Testis (tissue), 3 donors: ENCODE data around the gene RIPOR3. TPM values are rescaled to one million over a fixed set of nuclear protein-coding genes. Genes with fewer than 3 reads are reported as not detected.
"Not testable (repeated sequence)": the region's sequence is repeated elsewhere in the genome, so short reads cannot be mapped to it uniquely, and the experiment has no call there.

Experiments used
- DNase-seq: peaks from one replicate; pipeline ENCODE4 v3.0.0-alpha.2; 2019
- H3K27ac ChIP-seq, 2 donors: fragments of 200-600 bp; sonication (generic); one replicate each; pipeline ENCODE4 v1.5.1; 2019
- H3K27me3 ChIP-seq: fragments of 200-600 bp; sonication (generic); one replicate; pipeline ENCODE4 v1.5.1; 2019
- H3K36me3 ChIP-seq: fragments of 200-600 bp; sonication (generic); one replicate; pipeline ENCODE4 v1.5.1; 2017; ENCODE audit warnings: low read depth; ENCODE audit errors: missing control alignments
- H3K4me1 ChIP-seq: fragments of 200-600 bp; sonication (generic); one replicate; pipeline ENCODE4 v1.5.1; 2019
- H3K4me3 ChIP-seq, 2 donors: fragments of 200-600 bp; sonication (generic); one replicate each; pipeline ENCODE4 v1.5.1; 2017 to 2019
- H3K9me3 ChIP-seq: fragments of 200-600 bp; sonication (generic); one replicate; pipeline ENCODE4 v1.5.1; 2017
- POLR2A ChIP-seq: fragments of 450-650 bp; IDR thresholded peaks from one replicate; pipeline ENCODE4 v1.6.1; 2017; ENCODE audit warnings: antibody characterized with exemption, mild to moderate bottlenecking, moderate library complexity
- WGBS, 2 donors: methylation state at CpG; one replicate each; pipeline ENCODE4 v1.1.5; 2018; 5-methylcytosine and 5-hydroxymethylcytosine counted together
- intact Hi-C: fragments of 100-400 bp; cut with DNase I; formaldehyde crosslinking; loops from one replicate; pipeline ENCODE4 v1.15.1; 2023; ENCODE audit warnings: low total_unique reads
- polyA plus RNA-seq: library from polyadenylated mRNA; stranded (reverse); fragments of 350-450 nt; fragmentation: Illumina TruSeq; extraction: RNeasy Lipid Tissue Mini Kit (QIAGEN cat#74804); gene quantifications from one replicate; pipeline ENCODE4 v1.2.3, GENCODE V29; 2014; ENCODE audit warnings: low read depth, low replicate concordance; ENCODE audit not compliant: insufficient read depth
- total RNA-seq, 2 donors: library from RNA; depleted of rRNA; stranded (reverse); fragments of >200 nt; gene quantifications; one replicate each; pipeline ENCODE4 v1.2.3, GENCODE V29; 2016
- TF ChIP-seq, protein P1 (sequence below), 3 experiments: fragments of 450-650 bp in 2 of 3; fragments of 200-600 bp in 1 of 3; sonication (generic) in 1 of 3; IDR thresholded peaks; one replicate each; pipeline ENCODE4 v1.5.1; 2016 to 2019; ENCODE audit warnings: antibody characterized with exemption in 3 of 3, mild to moderate bottlenecking in 2 of 3, moderate library complexity in 1 of 3

Gene RIPOR3
- total and polyA plus RNA-seq, 3 donors from 2014 or later = 11.3 to 26.9 (median 22.1) TPM

GRCh38 chr20:50600281-50600895 lies 91.0 kb downstream of the RIPOR3 start:
- Histone ChIP-seq H3K27me3 (no peaks in the 10 kb centered on the region), H3K36me3 (no peaks in the 10 kb centered on the region), H3K4me1 (peaks cover 7% of the 10 kb centered on the region), H3K27ac (no peak overlapping the region), H3K9me3 (no peaks in the 10 kb centered on the region), H3K4me3 (no peak overlapping the region)
- no peak for TF ChIP-seq POLR2A
- TF ChIP-seq, protein P1, sequence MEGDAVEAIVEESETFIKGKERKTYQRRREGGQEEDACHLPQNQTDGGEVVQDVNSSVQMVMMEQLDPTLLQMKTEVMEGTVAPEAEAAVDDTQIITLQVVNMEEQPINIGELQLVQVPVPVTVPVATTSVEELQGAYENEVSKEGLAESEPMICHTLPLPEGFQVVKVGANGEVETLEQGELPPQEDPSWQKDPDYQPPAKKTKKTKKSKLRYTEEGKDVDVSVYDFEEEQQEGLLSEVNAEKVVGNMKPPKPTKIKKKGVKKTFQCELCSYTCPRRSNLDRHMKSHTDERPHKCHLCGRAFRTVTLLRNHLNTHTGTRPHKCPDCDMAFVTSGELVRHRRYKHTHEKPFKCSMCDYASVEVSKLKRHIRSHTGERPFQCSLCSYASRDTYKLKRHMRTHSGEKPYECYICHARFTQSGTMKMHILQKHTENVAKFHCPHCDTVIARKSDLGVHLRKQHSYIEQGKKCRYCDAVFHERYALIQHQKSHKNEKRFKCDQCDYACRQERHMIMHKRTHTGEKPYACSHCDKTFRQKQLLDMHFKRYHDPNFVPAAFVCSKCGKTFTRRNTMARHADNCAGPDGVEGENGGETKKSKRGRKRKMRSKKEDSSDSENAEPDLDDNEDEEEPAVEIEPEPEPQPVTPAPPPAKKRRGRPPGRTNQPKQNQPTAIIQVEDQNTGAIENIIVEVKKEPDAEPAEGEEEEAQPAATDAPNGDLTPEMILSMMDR (IDR thresholded peaks at IDR 0.05) = no peak
- DNase-seq = no peak
- 85 to 91% methylated on average over 12 of the region's 12 CpGs for WGBS, 2 donors
- intact Hi-C loops = no loop called here

DNA sequence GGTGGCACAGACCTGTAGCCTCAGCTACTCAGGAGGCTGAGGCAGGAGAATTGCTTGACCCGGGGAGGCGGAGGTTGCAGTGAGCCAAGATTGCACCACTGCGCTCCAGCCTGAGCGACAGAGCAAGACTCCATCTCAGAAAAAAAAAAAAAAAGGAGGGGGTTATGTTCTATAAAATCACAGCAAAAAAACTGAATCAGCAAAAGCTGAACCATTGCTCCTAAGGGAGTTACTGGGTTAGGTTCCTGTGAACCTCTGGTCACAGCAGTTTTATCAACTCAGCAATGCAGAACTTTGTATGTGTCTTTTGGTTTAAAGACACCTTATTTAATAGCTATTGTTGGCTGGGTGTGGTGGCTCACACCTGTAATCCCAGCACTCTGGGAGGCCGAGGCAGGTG lies 92.6 kb downstream of the RIPOR3 start:
- H3K27me3 ChIP-seq, H3K36me3 ChIP-seq, H3K27ac ChIP-seq, H3K9me3 ChIP-seq, H3K4me3 ChIP-seq, DNase-seq, intact Hi-C loops, H3K4me1 ChIP-seq: not testable (repeated sequence)
- 90 to 96% methylated on average over 4 to 5 of the region's 5 CpGs for WGBS, 2 donors

DNA sequence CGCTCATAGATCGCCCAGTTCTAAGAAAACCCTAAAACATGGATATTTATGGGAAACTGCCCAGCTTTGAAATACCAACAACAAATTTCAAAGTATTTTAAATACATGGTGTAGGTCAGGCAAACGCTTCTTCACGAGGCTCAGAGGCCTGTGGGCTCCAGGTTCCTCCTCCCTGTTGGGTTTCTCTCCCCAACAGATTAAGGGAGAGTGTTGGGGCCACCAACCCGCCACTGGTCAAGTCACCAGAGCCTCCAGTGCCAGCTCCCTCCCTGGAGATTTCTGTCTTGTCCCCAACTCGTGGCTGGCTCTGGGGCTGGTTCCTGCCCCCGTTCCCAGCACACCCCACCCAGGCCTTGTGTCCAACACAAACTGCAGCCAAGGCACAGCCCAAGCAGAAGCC lies 93.3 kb downstream of the RIPOR3 start:
- Histone ChIP-seq H3K4me1 (peaks cover 7% of the 10 kb centered on the region), H3K27me3 (no peaks in the 10 kb centered on the region), H3K4me3 (no peak overlapping the region), H3K36me3 (no peaks in the 10 kb centered on the region), H3K9me3 (no peaks in the 10 kb centered on the region), H3K27ac (no peak overlapping the region)
- TF ChIP-seq POLR2A = no peak
- TF ChIP-seq, protein P1 (IDR thresholded peaks at IDR 0.05) = no peak
- WGBS, 2 donors = 81 to 84% methylated on average over 7 of the region's 7 CpGs
- DNase-seq = no peak
- intact Hi-C loops = no loop called here

DNA sequence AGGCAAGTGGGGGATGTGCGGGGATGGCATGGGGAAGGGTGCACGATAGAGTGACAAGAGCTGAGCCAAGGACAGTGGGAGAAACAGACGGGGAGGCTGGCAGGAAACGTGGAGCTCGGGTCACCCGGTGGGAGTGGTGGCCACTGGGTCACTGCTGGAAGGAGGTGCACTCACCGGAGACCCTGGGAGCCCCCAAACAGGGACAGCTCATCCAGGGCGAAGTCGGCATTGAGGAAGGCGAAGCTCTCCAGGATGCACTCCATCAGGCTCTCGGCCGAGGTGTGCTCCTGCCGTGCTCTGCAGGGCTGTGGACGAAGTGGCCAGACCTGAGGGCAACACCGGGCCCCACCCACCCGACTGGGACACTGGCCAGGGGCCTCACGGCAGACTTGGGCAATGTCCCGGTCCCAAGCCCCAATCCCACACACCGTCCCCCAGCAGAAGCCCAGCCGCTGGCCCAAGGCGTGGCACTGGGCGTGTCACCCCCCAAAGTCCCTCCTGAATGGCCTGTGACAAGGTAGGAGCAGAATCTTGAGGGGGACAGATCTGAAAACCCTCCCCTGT lies 93.9 kb downstream of the RIPOR3 start:
- Histone ChIP-seq H3K4me3 (no peak overlapping the region), H3K4me1 (peaks cover 11% of the 10 kb centered on the region), H3K27ac (no peak overlapping the region), H3K27me3 (no peaks in the 10 kb centered on the region), H3K36me3 (no peaks in the 10 kb centered on the region), H3K9me3 (no peaks in the 10 kb centered on the region)
- no peak for TF ChIP-seq POLR2A
- TF ChIP-seq, protein P1 (IDR thresholded peaks at IDR 0.05) = no peak
- DNase-seq = no peak
- WGBS, 2 donors = 74 to 90% methylated on average over 14 to 21 of the region's 22 CpGs
- intact Hi-C loops = no loop called here

- DNase-seq = no peak
- H3K27ac ChIP-seq = no peak overlapping the region
- WGBS, 2 donors = 78 to 91% methylated on average over 10 to 11 of the region's 11 CpGs
- intact Hi-C loops = no loop called here
- H3K27me3 ChIP-seq = no peaks in the 10 kb centered on the region
- no peaks in the 10 kb centered on the region for H3K9me3 ChIP-seq
- TF ChIP-seq, protein P1 (IDR thresholded peaks at IDR 0.05) = no peak
- TF ChIP-seq POLR2A = no peak
- H3K4me3 ChIP-seq = no peak overlapping the region
- peaks cover 15% of the 10 kb centered on the region for H3K4me1 ChIP-seq
- no peaks in the 10 kb centered on the region for H3K36me3 ChIP-seq
Measured at GRCh38 chr20:50596694-50597021, 94.7 kb downstream of the RIPOR3 start.
